ENCODE measurements around the gene UBAP1.

Gene UBAP1

GRCh38 chr9:34252016-34252415 lies 73.2 kb downstream of the UBAP1 start:
- H3K4me1 Mint-ChIP-seq, result peaks cover 22% of the 10 kb centered on the region
- H3K27ac Mint-ChIP-seq, result peak overlapping the region; percentile 55
- no peak for TF ChIP-seq CTCF (IDR thresholded peaks at IDR 0.05)
- H3K36me3 Mint-ChIP-seq (ENCODE audit: low read depth), result peaks cover 13% of the 10 kb centered on the region
- no peak overlapping the region for H3K4me3 Mint-ChIP-seq
- no peak for DNase-seq
- H3K9me3 Mint-ChIP-seq, result no peaks in the 10 kb centered on the region
- no peaks in the 10 kb centered on the region for H3K27me3 Mint-ChIP-seq (ENCODE audit: low read depth, poor library complexity)

- H3K9me3 Mint-ChIP-seq, result no peaks in the 10 kb centered on the region
- H3K27me3 Mint-ChIP-seq (ENCODE audit: low read depth, poor library complexity), result no peaks in the 10 kb centered on the region
- TF ChIP-seq CTCF (IDR thresholded peaks at IDR 0.05), result peak; percentile 98
- H3K4me1 Mint-ChIP-seq, result peaks cover 26% of the 10 kb centered on the region
- H3K4me3 Mint-ChIP-seq, result no peak overlapping the region
- H3K27ac Mint-ChIP-seq, result peak overlapping the region; percentile 94
- H3K36me3 Mint-ChIP-seq (ENCODE audit: low read depth), result peaks cover 14% of the 10 kb centered on the region
- peak; percentile 82 for DNase-seq
Observed at GRCh38 chr9:34252670-34253459, 74.0 kb downstream of the UBAP1 start.

- no peak overlapping the region for H3K4me3 Mint-ChIP-seq
- no peaks in the 10 kb centered on the region for H3K9me3 Mint-ChIP-seq
- no peak for TF ChIP-seq CTCF (IDR thresholded peaks at IDR 0.05)
- peaks cover 14% of the 10 kb centered on the region for H3K36me3 Mint-ChIP-seq (ENCODE audit: low read depth)
- peaks cover 26% of the 10 kb centered on the region for H3K4me1 Mint-ChIP-seq
- H3K27me3 Mint-ChIP-seq (ENCODE audit: low read depth, poor library complexity), result no peaks in the 10 kb centered on the region
- DNase-seq, result no peak
- H3K27ac Mint-ChIP-seq, result peak overlapping the region; percentile 94
Observed at GRCh38 chr9:34253460-34253837, 74.6 kb downstream of the UBAP1 start.

- Mint-ChIP-seq H3K36me3 (ENCODE audit: low read depth) (peaks cover 8% of the 10 kb centered on the region), H3K27me3 (ENCODE audit: low read depth, poor library complexity) (no peaks in the 10 kb centered on the region), H3K4me3 (no peak overlapping the region), H3K4me1 (peaks cover 19% of the 10 kb centered on the region), H3K9me3 (no peaks in the 10 kb centered on the region), H3K27ac (no peak overlapping the region)
- no peak for TF ChIP-seq CTCF (IDR thresholded peaks at IDR 0.05)
- DNase-seq, result no peak
Observed at GRCh38 chr9:34254141-34254913, 75.5 kb downstream of the UBAP1 start.

- peaks cover 8% of the 10 kb centered on the region for H3K36me3 Mint-ChIP-seq (ENCODE audit: low read depth)
- no peaks in the 10 kb centered on the region for H3K9me3 Mint-ChIP-seq
- no peak for TF ChIP-seq CTCF (IDR thresholded peaks at IDR 0.05)
- H3K27me3 Mint-ChIP-seq (ENCODE audit: low read depth, poor library complexity), result no peaks in the 10 kb centered on the region
- no peak overlapping the region for H3K27ac Mint-ChIP-seq
- no peak overlapping the region for H3K4me3 Mint-ChIP-seq
- H3K4me1 Mint-ChIP-seq, result peaks cover 19% of the 10 kb centered on the region
- no peak for DNase-seq
Observed at GRCh38 chr9:34254966-34255825, 76.4 kb downstream of the UBAP1 start.

Data from nephron progenitor cell (in vitro differentiated cells).